PC-9 (cell line): Measurements from ENCODE around the gene PLEKHJ1.

Experiments used
- EZH2 ChIP-seq: fragments of 200-600 bp; sonication (generic); IDR thresholded peaks from 2 replicates; pipeline ENCODE4 v1.8.0; 2017; ENCODE audit warnings: antibody characterized with exemption, low read depth
- TF ChIP-seq, protein P1 (sequence below): fragments of 200-600 bp; sonication (generic); conservative IDR thresholded peaks from 2 replicates; pipeline ENCODE4 v1.6.1; 2017; ENCODE audit warnings: mixed run types, antibody characterized with exemption, mild to moderate bottlenecking, moderate library complexity

DNA sequence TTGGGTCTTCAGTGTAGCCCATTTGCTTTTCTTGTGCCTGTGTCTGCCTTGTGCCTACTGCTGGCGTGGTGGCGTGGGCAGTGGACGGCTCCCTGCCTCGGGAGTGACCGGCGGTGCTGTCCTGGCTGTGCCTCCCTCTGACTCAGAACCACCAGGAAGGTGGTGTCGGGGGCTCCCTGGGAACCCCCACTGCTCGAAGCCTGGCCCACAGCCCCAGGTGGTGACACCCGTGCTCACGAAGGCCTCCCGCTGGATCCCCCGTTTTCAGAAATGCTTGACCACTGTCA is 7.9 kb upstream of the PLEKHJ1 start:
- TF ChIP-seq, protein P1, sequence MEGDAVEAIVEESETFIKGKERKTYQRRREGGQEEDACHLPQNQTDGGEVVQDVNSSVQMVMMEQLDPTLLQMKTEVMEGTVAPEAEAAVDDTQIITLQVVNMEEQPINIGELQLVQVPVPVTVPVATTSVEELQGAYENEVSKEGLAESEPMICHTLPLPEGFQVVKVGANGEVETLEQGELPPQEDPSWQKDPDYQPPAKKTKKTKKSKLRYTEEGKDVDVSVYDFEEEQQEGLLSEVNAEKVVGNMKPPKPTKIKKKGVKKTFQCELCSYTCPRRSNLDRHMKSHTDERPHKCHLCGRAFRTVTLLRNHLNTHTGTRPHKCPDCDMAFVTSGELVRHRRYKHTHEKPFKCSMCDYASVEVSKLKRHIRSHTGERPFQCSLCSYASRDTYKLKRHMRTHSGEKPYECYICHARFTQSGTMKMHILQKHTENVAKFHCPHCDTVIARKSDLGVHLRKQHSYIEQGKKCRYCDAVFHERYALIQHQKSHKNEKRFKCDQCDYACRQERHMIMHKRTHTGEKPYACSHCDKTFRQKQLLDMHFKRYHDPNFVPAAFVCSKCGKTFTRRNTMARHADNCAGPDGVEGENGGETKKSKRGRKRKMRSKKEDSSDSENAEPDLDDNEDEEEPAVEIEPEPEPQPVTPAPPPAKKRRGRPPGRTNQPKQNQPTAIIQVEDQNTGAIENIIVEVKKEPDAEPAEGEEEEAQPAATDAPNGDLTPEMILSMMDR = no peak
- no peak for TF ChIP-seq EZH2
